Islet of Langerhans (tissue), 1 donor: ENCODE measurements around the gene DLK2.

Experiments
- FAIRE-seq: peaks from one replicate; lab custom pipeline; 2011; peaks lifted over from hg19 to GRCh38; lab: Jason Lieb, UNC

The DLK2 gene

DNA sequence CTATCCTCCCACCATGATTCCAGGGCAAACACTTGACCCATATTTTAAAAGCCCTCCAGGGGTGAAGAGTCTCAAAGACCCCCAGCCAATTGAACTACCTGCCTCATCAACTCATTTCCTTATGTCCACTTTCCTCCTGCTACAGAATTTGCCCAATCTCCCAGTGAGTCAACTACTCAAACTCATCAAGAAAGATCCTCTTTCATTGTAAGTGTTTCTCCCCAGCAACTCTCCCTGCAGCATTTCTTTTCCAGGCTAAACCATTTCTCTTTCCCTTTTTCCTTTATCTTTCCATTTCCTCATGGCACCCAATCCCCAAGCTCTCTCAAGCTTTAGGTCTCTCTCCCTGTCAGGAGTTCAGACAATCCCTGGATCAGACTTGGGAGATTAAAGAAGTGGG is 1.5 kb downstream of the DLK2 start:
- no peak for FAIRE-seq

DNA sequence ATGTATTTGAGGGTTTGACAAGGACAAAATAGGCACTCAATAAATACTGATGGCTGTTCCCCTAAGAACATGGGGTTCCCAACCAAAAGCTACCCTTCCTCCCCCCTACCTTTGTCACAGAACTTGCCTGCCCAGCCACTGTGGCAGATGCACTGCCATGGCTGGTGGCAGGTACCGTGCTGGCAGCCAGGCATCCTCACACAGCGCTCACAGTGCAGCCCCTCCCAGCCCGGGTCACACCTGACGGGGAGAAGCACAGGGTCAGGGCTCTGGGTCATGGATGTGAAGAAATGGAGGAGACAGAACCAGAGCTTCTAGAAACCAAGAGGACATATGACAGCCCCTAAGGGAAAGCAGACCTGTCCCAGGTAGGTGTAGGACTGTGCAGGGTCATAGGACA is 2.5 kb downstream of the DLK2 start:
- no peak for FAIRE-seq

DNA sequence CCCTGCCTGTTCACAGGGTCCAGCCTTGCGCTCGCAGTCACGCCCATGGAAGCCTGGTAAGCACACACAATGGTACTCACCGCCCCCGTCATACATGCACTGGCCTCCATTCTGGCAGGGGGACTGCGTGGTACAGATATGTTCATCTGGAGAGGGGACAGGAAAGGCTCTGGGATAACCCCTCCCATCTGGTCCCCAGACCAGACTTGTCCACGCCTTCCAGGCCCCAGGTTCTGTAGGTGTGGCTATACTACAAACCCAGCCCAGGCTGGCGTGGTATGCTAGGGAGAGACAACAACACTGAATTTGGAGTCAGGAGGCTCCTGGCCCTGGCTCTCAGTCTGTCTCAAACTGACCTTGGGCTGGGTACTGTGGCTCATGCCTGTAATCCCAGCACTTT is 3.4 kb downstream of the DLK2 start:
- no peak for FAIRE-seq

DNA sequence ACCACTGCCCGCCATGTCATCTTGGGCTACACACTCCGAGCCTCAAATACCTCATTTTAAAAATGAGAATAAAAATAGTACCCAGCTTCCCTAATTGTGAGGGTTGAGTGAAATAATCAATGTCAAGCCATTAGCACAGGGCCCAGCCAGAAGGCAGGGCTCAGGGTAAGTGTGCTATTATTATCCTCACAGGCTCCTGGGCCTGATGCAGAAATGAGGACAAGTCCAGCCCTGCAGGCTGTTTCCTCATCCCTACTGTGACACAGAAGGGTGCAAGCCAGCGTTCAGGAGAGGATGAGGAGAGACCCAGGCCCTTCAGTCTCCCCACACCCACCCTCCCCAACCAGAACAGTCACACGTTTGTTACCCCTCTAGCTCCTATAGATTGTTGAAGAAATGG is 4.0 kb downstream of the DLK2 start:
- no peak for FAIRE-seq

DNA sequence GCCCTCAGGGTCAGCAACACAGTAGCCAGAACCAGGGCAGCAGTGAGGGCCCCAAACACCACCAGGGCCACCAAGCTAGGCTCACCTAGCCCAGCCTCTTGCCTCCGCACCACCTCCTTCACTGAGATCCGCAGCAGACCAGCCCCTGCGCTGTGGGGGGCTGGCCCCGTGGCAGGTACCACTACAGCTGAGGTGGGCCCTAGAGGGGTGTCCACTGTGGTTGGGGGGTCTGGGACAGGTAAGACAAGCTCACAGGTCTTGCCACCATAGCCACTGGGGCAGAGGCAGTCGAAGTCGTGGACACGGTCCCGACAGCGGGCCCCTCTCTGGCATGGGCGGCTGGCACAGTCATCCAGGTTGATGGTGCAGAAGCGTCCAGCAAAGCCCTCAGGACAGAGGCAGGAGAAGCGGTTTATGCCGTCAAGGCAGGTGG is 4.6 kb downstream of the DLK2 start:
- FAIRE-seq, result no peak

DNA sequence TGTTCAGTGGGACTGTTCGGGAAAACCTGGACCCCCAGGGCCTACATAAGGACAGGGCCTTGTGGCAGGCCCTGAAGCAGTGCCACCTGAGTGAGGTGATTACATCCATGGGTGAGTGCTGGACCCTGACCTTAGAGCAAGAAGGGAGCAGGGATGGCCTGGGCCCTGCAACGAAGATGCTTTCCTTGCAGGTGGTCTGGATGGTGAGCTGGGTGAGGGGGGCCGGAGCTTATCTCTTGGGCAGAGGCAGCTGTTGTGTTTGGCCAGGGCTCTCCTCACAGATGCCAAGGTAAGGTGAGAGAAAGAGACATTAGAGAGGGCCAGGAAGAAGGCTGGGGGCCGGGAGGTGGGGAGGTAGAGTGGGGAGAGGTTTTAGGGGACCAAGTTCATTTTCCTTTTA is 6.4 kb downstream of the DLK2 start:
- FAIRE-seq, result no peak

DNA sequence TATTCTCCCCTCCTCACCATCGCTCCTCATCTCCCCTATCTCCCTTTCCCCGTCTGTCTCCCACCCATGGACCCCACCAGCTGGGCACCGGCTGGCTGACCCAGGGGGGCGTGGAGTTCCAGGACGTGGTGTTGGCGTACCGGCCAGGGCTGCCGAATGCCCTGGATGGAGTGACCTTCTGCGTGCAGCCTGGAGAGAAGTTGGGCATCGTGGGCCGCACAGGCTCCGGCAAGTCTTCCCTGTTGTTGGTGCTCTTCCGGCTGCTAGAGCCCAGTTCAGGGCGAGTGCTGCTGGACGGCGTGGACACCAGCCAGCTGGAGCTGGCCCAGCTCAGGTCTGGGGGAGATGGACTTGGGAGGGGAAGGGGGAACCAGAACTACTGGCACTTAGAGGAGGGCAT is 7.7 kb downstream of the DLK2 start:
- FAIRE-seq, result no peak

DNA sequence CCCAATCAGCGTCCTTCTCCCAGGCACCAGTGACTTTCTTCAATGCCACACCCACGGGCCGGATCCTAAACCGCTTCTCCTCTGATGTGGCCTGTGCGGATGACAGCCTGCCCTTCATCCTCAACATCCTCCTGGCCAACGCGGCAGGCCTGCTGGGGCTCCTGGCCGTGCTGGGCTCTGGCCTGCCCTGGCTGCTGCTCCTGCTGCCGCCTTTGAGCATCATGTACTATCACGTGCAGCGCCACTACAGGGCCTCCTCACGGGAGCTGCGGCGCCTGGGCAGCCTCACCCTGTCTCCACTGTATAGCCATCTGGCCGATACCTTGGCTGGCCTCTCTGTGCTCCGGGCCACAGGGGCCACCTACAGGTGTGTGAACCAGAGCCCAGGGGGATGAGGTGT is 9.8 kb downstream of the DLK2 start:
- FAIRE-seq, result no peak

DNA sequence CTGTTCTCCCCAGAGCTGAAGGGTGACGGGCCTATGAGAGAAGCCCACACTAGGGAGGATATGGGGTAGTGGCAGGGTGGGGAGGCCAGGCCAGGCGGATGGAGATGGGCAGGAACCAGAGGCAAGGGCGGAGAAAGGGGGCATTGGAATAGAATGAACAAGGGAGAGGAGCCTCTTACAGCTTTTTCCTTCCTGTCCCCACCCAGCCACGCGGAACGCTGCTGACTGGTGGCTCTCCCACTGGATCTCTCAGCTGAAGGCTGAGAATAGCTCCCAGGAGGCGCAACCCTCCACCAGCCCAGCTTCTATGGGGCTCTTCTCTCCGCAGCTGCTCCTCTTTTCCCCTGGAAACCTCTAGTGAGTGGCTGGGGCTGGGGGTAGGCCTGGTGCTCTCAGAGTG is 10.8 kb downstream of the DLK2 start:
- no peak for FAIRE-seq

DNA sequence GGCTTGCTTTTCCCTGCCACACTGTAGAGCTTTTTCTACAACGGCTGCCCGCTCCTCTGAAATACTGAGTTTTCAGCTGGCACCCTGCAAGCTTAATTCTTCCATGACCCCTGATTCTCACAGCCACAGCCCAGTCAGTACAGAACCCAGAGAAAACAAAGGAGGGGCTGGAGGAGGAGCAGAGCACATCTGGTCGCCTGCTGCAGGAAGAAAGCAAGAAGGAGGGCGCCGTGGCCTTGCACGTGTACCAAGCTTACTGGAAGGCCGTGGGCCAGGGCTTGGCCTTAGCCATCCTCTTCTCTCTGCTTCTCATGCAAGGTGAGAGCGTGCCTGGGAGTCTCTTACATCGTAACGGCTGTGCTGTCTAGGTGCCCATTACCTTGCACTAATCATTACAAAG is 11.3 kb downstream of the DLK2 start:
- no peak for FAIRE-seq

DNA sequence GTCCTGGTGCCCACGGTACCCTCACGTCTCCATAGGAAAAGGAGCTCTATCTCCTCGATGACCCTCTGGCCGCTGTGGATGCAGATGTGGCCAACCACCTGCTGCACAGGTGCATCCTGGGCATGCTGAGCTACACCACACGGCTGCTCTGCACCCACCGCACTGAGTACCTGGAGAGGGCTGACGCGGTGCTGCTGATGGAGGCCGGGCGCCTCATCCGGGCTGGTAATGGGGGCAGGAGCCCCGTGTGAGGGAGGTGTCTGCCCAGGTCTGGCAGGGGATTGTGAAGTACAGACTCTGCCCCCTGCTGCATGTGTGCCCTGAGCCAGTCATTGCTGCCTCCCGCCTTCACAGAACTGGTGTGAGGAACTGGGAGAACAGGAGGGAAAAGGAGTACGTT is 12.4 kb downstream of the DLK2 start:
- no peak for FAIRE-seq

DNA sequence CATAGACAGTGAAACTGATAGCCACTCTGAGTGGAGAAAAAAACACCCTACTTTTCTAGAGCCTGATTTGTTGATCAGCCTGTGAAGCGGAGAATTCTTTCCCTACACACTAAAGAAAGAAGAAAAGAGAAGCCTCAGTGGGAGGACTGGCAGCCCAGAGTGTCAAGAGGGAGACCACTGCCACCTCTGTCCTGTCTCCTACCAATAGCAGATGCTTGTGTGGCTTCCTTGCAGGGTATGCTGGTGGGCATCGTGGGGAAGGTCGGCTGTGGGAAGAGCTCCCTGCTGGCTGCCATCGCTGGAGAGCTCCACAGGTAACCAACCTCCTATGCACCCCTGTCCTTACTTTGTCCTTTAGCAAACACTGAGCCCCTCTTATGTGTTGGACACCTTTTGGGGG is 17.6 kb downstream of the DLK2 start:
- no peak for FAIRE-seq

DNA sequence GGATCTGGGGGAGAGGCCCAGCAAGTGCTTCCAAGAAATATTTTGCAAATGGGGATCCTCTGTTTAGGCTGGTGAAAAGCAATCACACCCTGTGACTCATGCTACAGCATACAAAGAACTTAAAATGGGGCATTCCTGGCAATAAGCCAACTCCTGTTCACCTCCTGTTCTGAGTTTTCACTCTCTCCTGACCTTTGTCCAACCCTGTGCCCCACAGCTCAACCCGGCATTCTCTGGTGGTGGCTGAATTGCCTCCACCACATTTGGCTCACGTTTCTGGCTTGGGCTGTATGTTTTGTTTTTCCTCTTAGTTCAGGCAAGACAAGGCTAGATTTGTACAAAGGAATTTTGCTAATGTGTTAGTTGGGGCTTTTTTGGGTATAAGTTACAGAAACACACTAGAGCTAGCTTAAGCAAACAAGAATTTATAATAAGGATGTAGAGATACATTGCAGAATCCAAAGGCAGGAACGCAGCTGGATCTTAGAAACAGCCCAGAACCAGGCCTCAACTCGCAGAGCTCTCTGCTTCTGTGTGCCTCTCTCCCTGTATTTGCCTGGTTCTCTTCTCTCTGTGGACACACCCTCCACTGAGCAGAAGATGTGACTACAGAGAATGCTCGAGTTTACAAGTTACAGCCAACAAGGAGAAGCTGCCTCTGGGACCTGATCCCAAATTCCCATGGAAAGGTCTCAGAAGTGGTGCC is 18.6 kb downstream of the DLK2 start:
- FAIRE-seq, result no peak

DNA sequence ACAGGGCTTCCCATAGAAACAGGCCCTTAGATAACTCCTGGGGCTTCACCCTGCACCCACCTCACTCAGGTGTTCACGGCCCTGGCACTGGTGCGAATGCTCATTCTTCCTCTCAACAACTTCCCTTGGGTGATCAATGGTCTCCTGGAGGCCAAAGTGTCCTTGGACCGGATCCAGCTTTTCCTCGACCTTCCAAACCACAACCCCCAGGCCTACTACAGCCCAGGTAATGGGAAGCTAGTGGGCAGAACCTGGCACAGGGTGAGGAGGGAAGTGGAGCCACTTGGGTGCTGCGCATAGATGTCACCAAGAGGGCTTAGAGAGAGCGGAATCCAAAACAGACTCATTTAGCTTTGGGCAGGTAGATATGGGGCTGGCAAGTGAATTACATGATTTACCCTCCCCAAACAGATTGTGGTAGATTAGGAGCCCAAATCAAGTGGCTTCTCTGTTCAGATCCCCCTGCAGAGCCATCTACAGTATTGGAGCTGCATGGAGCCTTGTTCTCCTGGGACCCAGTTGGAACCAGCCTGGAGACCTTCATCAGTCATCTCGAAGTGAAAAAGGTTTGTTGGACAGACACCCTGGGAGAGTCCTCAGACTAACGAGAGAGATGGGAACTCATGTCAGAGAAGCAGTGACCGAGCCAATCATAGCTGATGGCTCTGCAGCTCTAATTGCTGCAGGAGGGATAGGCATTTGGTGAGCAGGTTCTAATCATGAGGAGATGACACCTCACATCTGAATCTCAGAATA is 19.5 kb downstream of the DLK2 start:
- FAIRE-seq, result no peak

DNA sequence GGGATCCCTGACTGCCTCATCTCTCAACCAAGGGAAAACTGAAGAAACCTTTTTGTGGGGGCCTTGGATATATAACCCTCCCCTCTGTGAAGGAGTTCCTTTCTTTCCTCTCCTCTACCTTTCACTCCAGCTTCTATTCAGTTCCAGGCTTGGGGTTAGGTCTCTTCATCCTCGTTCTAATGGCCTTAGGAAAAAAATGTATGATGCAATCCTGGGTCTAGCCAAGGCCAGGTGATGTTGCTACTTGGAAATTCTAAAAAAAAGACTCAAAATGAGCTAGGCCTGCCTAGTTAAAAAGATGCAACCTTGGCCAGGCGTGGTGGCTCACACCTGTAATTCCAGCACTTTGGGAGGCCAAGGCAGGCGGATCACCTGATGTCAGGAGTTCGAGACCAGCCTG is 20.4 kb downstream of the DLK2 start:
- FAIRE-seq, result no peak

DNA sequence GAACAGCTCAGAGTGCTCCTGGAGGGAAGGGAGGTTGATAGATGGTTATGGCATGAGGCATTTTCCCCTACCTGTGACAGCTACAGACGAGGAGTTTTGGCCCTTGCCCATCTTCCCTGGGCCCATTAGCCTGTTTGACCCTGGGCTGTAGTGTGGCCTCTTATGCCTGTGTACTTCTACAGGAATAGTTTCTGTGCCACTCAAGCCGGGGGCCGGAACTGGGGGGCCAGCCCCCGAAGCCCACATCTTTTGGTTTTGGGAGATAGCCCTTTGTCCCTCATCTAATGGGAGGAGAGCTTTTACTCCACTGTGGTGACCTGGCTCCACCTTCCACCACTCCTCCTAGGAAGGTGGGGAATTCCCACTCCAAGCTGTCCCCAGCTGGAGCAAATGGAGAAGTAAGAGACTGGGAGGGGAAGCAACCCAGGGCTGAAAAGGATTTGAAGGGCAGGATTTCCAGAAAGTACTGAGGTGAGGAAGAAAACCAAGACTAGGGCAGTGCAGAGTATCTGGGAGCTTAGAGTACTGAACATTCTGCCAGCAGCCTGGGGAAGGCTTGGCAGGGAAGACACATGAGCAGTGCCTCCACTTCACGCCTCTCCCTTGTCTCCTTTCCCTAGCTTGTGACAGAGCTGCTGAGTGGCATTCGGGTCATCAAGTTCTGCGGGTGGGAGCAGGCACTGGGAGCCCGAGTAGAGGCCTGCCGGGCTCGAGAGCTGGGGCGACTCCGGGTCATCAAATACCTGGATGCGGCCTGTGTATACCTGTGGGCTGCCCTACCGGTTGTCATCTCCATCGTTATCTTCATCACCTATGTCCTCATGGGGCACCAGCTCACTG is 21.1 kb downstream of the DLK2 start:
- FAIRE-seq, result no peak

DNA sequence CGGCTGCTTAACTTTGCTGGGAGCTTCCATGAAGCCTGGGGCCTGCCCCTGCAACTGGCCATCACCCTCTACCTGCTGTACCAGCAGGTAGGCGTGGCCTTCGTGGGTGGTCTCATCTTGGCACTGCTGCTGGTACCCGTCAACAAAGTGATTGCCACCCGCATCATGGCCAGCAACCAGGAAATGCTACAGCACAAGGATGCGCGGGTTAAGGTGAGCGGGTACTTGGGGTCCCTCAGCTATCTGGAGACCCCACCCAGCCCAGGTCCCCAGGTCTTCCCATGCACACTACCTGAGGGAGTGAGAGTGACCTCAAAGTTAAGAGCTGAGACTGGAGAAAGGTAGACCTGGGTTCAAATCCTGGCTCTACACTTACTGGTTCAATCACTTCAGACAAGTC is 22.2 kb downstream of the DLK2 start:
- FAIRE-seq, result no peak

DNA sequence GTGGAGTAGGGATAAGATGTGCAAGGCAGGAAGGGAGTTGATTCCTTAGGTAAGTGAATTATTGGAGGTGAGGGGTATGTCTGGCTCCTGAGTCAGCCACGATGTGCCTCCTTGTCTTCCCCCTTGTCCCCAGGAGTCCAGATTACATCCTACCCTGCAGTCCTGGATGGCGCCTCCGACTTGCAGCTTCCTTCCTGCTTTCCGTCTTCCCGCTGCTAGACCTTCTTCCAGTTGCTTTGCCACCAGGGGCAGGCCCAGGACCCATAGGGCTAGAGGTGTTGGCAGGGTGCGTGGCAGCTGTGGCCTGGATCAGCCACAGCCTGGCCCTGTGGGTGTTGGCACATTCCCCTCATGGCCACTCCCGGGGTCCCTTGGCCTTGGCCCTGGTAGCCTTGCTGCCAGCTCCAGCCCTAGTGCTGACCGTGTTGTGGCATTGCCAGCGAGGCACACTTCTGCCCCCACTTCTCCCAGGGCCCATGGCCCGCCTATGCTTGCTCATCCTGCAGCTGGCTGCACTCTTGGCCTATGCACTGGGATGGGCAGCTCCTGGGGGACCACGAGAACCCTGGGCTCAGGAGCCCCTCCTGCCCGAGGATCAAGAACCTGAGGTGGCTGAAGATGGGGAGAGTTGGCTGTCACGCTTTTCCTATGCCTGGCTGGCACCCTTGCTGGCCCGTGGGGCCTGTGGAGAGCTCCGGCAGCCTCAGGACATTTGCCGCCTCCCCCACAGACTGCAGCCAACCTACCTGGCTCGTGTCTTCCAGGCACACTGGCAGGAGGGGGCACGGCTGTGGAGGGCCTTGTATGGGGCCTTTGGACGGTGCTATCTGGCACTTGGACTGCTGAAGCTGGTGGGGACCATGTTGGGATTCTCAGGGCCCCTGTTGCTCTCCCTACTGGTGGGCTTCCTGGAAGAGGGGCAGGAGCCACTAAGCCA is 23.1 kb downstream of the DLK2 start:
- FAIRE-seq, result no peak

DNA sequence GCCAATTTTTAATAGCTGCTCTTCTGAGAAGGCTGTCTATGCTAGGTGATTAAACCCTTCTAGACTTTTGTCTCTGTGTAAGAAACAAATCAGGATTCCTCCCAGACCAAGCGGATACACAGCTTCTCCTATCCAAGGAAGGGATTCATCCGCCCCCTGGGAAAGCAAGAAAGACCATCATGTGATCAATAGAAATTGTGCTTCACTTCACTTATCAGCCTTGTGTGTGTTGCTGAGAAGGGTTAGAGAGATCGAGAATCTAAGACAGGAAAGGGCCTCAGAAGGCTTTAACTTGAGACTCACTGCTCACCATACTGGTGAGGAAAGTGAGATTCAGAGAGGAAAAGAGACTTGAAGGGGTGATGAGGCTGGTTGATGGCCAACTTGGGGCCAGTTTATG is 26.5 kb downstream of the DLK2 start:
- FAIRE-seq, result no peak

DNA sequence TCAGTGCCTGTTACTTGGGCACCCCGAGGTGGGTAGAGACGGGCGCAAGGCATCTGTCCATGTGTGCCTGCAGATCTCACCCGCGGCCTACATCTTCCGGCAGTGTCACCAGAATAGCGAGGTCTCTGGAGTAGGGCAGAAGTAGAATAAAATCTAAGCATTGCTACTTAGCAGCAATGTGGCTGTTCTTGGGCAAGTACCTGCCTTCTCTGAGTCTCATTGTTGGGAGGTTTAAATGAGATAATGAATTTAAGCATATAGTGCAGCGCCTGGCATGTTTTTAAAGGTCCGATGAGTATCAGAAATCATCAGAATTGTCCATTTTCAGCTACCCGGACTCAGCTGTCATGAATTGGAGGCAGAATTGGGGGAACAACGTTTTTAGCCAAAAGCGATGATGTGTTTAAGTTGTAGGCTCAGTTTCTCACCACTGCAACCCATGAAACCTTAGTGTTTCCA is 27.2 kb downstream of the DLK2 start:
- FAIRE-seq, result no peak

DNA sequence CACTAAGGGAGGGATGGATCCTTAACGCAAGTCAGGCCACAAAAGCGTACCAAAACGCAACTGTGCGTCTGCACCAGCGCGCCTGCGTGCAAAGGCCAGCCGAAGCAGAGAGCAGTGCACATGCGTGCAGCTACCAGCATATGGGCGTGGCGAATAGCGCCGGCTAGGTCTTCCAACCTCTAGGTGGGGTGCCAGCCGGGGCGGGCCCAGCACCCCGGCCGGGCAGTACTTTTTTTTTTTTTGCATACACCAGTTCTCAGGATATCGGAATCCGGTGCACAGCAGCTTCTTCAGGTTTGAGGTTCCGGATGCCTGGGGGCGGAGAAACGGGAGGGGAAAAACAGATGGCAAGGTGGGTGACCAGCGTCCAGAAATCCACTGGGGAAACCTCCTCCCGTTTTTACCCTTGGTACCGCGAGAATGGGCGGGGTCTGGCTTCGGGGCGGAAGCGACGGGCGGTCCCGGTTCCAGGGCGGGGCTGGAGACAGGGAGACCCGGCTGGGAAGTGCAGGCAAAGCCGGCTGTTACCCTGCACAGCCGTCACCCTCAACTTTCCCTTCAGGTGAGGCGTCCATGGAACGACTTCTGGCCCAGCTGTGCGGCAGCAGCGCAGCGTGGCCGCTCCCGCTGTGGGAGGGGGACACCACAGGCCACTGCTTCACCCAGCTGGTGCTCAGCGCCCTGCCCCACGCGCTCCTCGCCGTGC is 27.8 kb downstream of the DLK2 start, which contains the start of gene ABCC10:
TSS of gene ABCC10 (plus strand) at position 136 of the 706 bp plus-strand sequence. CDS start at position 574, 438 bp downstream.
- peak; percentile 43 for FAIRE-seq
